CD4-positive, alpha-beta T cell treated with Interleukin-6 for 4 hours (primary cell): Measurements from ENCODE around the gene DENND6B.
"Not testable (repeated sequence)": the region's sequence is repeated elsewhere in the genome, so short reads cannot be mapped to it uniquely, and the experiment has no call there.

Experiments
- DNase-seq: peaks from one replicate; pipeline ENCODE4 v3.0.0-alpha.2; 2020; ENCODE audit warnings: mixed read lengths

DENND6B gene

GRCh38 chr22:50338860-50339462, 12.1 kb upstream of the DENND6B start:
- DNase-seq: no peak

GRCh38 chr22:50338042-50338573, 11.3 kb upstream of the DENND6B start:
- no peak for DNase-seq

GRCh38 chr22:50337262-50338041, 10.6 kb upstream of the DENND6B start:
- DNase-seq: no peak

- DNase-seq: not testable (repeated sequence)
These were observed 7.6 kb upstream of the DENND6B start for GRCh38 chr22:50334433-50334832.

- DNase-seq: no peak
These were observed 2.4 kb upstream of the DENND6B start for GRCh38 chr22:50329236-50329635.

- no peak for DNase-seq
These were observed 853 bp upstream of the DENND6B start for GRCh38 chr22:50327711-50328019.

GRCh38 chr22:50326225-50326955, 422 bp downstream of the DENND6B start:
- no peak for DNase-seq

- DNase-seq: no peak
These were observed 1.2 kb downstream of the DENND6B start for GRCh38 chr22:50325444-50326224.

- no peak for DNase-seq
These were observed 2.9 kb downstream of the DENND6B start for GRCh38 chr22:50323900-50324299.

- DNase-seq: not testable (repeated sequence)
These were observed 4.3 kb downstream of the DENND6B start for GRCh38 chr22:50322382-50323104.

- no peak for DNase-seq
These were observed 6.0 kb downstream of the DENND6B start for GRCh38 chr22:50320671-50321325.

GRCh38 chr22:50320116-50320515, 6.7 kb downstream of the DENND6B start:
- no peak for DNase-seq

GRCh38 chr22:50319503-50319951, 7.3 kb downstream of the DENND6B start:
- DNase-seq: no peak

GRCh38 chr22:50318698-50319411, 8.0 kb downstream of the DENND6B start:
- no peak for DNase-seq

- DNase-seq: no peak
These were observed 8.5 kb downstream of the DENND6B start for GRCh38 chr22:50318356-50318697.

GRCh38 chr22:50317674-50318073, 9.1 kb downstream of the DENND6B start:
- DNase-seq: no peak

GRCh38 chr22:50317178-50317577, 9.6 kb downstream of the DENND6B start:
- DNase-seq: no peak

GRCh38 chr22:50316114-50317065, 10.4 kb downstream of the DENND6B start:
- DNase-seq: no peak

GRCh38 chr22:50315289-50316113, 11.3 kb downstream of the DENND6B start:
- DNase-seq: no peak
